ACC112 (cell line): ENCODE results near the gene DGKE.
A peak's percentile ranks its signal among the peaks of the same experiment; 100 is the strongest.

ENCODE experiments used
- H2AFZ ChIP-seq: fragments of 200-600 bp; sonication (generic); one replicate; pipeline ENCODE4 v1.6.0; 2017; ENCODE audit warnings: antibody characterized with exemption, low read length; ENCODE audit not compliant: unreplicated experiment
- H3K27ac ChIP-seq: fragments of 200-600 bp; sonication (generic); 2 replicates; pipeline ENCODE4 v1.5.1; 2014; ENCODE audit warnings: low read depth, mild to moderate bottlenecking, antibody characterized with exemption, low read length, moderate library complexity
- H3K27me3 ChIP-seq: fragments of 200-600 bp; sonication (generic); 2 replicates; pipeline ENCODE4 v1.6.1; 2014; ENCODE audit warnings: mild to moderate bottlenecking, antibody characterized with exemption, low read length, moderate library complexity, mixed read lengths; ENCODE audit not compliant: insufficient read depth
- H3K36me3 ChIP-seq: fragments of 200-600 bp; sonication (generic); 2 replicates; pipeline ENCODE4 v1.6.1; 2016; ENCODE audit warnings: mild to moderate bottlenecking, antibody characterized with exemption, low read length, moderate library complexity, mixed read lengths; ENCODE audit not compliant: insufficient read depth
- H3K4me1 ChIP-seq: fragments of 200-600 bp; sonication (generic); one replicate; pipeline ENCODE4 v1.6.1; 2016; ENCODE audit warnings: low read length, mixed read lengths; ENCODE audit not compliant: insufficient read depth, unreplicated experiment, control insufficient read depth
- H3K4me3 ChIP-seq: fragments of 200-600 bp; sonication (generic); 2 replicates; pipeline ENCODE4 v1.5.1; 2014; ENCODE audit warnings: mild to moderate bottlenecking, low read depth, low read length
- H3K79me2 ChIP-seq: fragments of 200-600 bp; sonication (generic); one replicate; pipeline ENCODE4 v1.6.0; 2016; ENCODE audit warnings: low read length; ENCODE audit not compliant: control insufficient read depth, unreplicated experiment, insufficient read depth

DGKE gene

GRCh38 chr17:56845934-56846333, 12.0 kb downstream of the DGKE start:
- H2AFZ ChIP-seq: no peak overlapping the region
- H3K4me1 ChIP-seq: no peaks in the 10 kb centered on the region
- H3K27ac ChIP-seq: no peak overlapping the region
- no peaks in the 10 kb centered on the region for H3K79me2 ChIP-seq
- H3K27me3 ChIP-seq: no peaks in the 10 kb centered on the region
- H3K4me3 ChIP-seq: no peak overlapping the region
- H3K36me3 ChIP-seq: 0 out of 2 replicates have a peak, but pooled peaks cover 2% of the 10 kb centered on the region

- Histone ChIP-seq H3K27me3 (no peaks in the 10 kb centered on the region), H3K4me3 (no peak overlapping the region), H3K36me3 (0 out of 2 replicates have a peak, but pooled peaks cover 2% of the 10 kb centered on the region), H2AFZ (no peak overlapping the region), H3K79me2 (no peaks in the 10 kb centered on the region), H3K27ac (no peak overlapping the region), H3K4me1 (no peaks in the 10 kb centered on the region)
Observed at GRCh38 chr17:56847106-56847505, 13.2 kb downstream of the DGKE start.

- no peaks in the 10 kb centered on the region for H3K27me3 ChIP-seq
- H3K4me1 ChIP-seq: no peaks in the 10 kb centered on the region
- H2AFZ ChIP-seq: no peak overlapping the region
- no peak overlapping the region for H3K27ac ChIP-seq
- peaks cover 2% of the 10 kb centered on the region; the same call in 1 of the 2 replicates for H3K36me3 ChIP-seq
- no peaks in the 10 kb centered on the region for H3K79me2 ChIP-seq
- no peak overlapping the region for H3K4me3 ChIP-seq
Observed at GRCh38 chr17:56849131-56849530, 15.2 kb downstream of the DGKE start.

GRCh38 chr17:56850591-56850990, 16.6 kb downstream of the DGKE start:
- no peak overlapping the region for H3K27ac ChIP-seq
- H3K4me3 ChIP-seq: no peak overlapping the region
- H3K79me2 ChIP-seq: no peaks in the 10 kb centered on the region
- no peak overlapping the region for H2AFZ ChIP-seq
- H3K4me1 ChIP-seq: no peaks in the 10 kb centered on the region
- no peaks in the 10 kb centered on the region for H3K27me3 ChIP-seq
- H3K36me3 ChIP-seq: no peaks in the 10 kb centered on the region; the same call in 1 of the 2 replicates

GRCh38 chr17:56851008-56851407, 17.1 kb downstream of the DGKE start:
- Histone ChIP-seq H3K79me2 (no peaks in the 10 kb centered on the region), H3K4me3 (no peak overlapping the region), H2AFZ (no peak overlapping the region), H3K27ac (no peak overlapping the region), H3K36me3 (no peaks in the 10 kb centered on the region; the same call in 1 of the 2 replicates), H3K4me1 (no peaks in the 10 kb centered on the region), H3K27me3 (no peaks in the 10 kb centered on the region)

- Histone ChIP-seq H3K27ac (no peak overlapping the region), H3K36me3 (no peaks in the 10 kb centered on the region), H2AFZ (no peak overlapping the region), H3K4me1 (no peaks in the 10 kb centered on the region), H3K27me3 (no peaks in the 10 kb centered on the region), H3K4me3 (no peak overlapping the region), H3K79me2 (no peaks in the 10 kb centered on the region)
Observed at GRCh38 chr17:56861899-56862298, 27.9 kb downstream of the DGKE start.

GRCh38 chr17:56863974-56864373, 30.0 kb downstream of the DGKE start:
- no peak overlapping the region for H3K27ac ChIP-seq
- H3K4me3 ChIP-seq: no peak overlapping the region
- H3K4me1 ChIP-seq: peaks cover 5% of the 10 kb centered on the region
- no peaks in the 10 kb centered on the region for H3K27me3 ChIP-seq
- H3K79me2 ChIP-seq: no peaks in the 10 kb centered on the region
- no peaks in the 10 kb centered on the region for H3K36me3 ChIP-seq
- no peak overlapping the region for H2AFZ ChIP-seq

GRCh38 chr17:56866076-56866475, 32.1 kb downstream of the DGKE start:
- no peak overlapping the region for H2AFZ ChIP-seq
- H3K27me3 ChIP-seq: no peaks in the 10 kb centered on the region
- H3K27ac ChIP-seq: no peak overlapping the region
- no peaks in the 10 kb centered on the region for H3K36me3 ChIP-seq
- H3K79me2 ChIP-seq: no peaks in the 10 kb centered on the region
- H3K4me1 ChIP-seq: peaks cover 5% of the 10 kb centered on the region
- no peak overlapping the region for H3K4me3 ChIP-seq

GRCh38 chr17:56866496-56866895, 32.5 kb downstream of the DGKE start:
- no peak overlapping the region for H2AFZ ChIP-seq
- H3K4me3 ChIP-seq: no peak overlapping the region
- no peaks in the 10 kb centered on the region for H3K36me3 ChIP-seq
- H3K79me2 ChIP-seq: no peaks in the 10 kb centered on the region
- peaks cover 5% of the 10 kb centered on the region for H3K4me1 ChIP-seq
- no peak overlapping the region for H3K27ac ChIP-seq
- no peaks in the 10 kb centered on the region for H3K27me3 ChIP-seq

- Histone ChIP-seq H3K27me3 (no peaks in the 10 kb centered on the region), H3K4me3 (no peak overlapping the region), H2AFZ (no peak overlapping the region), H3K79me2 (no peaks in the 10 kb centered on the region), H3K27ac (peak overlapping the region; percentile 32; the same call in 1 of the 2 replicates), H3K4me1 (peaks cover 5% of the 10 kb centered on the region), H3K36me3 (no peaks in the 10 kb centered on the region)
Observed at GRCh38 chr17:56867948-56868376, 34.0 kb downstream of the DGKE start.

GRCh38 chr17:56868716-56869115, 34.8 kb downstream of the DGKE start:
- H3K4me3 ChIP-seq: no peak overlapping the region
- H3K36me3 ChIP-seq: no peaks in the 10 kb centered on the region
- H3K4me1 ChIP-seq: peaks cover 5% of the 10 kb centered on the region
- no peaks in the 10 kb centered on the region for H3K79me2 ChIP-seq
- no peak overlapping the region for H3K27ac ChIP-seq
- no peaks in the 10 kb centered on the region for H3K27me3 ChIP-seq
- H2AFZ ChIP-seq: no peak overlapping the region
